Lower leg skin (tissue), 4 donors: ENCODE results near the gene SEC61A1. TPM values are rescaled to one million over a fixed set of nuclear protein-coding genes. Genes with fewer than 3 reads are reported as not detected.

Experiments
- DNase-seq, 2 donors: peaks; one replicate each; pipeline ENCODE4 v3.0.0-alpha.2; 2019; ENCODE audit warnings: low spot score in 2 of 2
- H3K4me3 ChIP-seq: fragments of 200-600 bp; sonication (generic); 2 replicates; pipeline ENCODE4 v1.5.1; 2017; ENCODE audit warnings: mild to moderate bottlenecking, low read depth; ENCODE audit not compliant: poor library complexity, severe bottlenecking
- POLR2A ChIP-seq, 2 donors: fragments of 450-650 bp; IDR thresholded peaks; one replicate each; pipeline ENCODE4 v1.6.1; 2016 to 2017; ENCODE audit warnings: antibody characterized with exemption in 2 of 2, mild to moderate bottlenecking in 1 of 2, moderate library complexity in 1 of 2
- WGBS, 2 donors: methylation state at CpG; one replicate each; pipeline ENCODE4 v1.1.5; 2018; 5-methylcytosine and 5-hydroxymethylcytosine counted together
- intact Hi-C: fragments of 100-400 bp; cut with DNase I; formaldehyde crosslinking; loops from one replicate; pipeline ENCODE4 v1.15.0; 2023; ENCODE audit warnings: low total_unique reads
- total RNA-seq, 4 donors: library from RNA; depleted of rRNA; stranded (reverse); fragments of >200 nt; gene quantifications; one replicate each; pipeline ENCODE4 v1.1.0, GENCODE V29; 2016
- TF ChIP-seq, protein P1 (sequence below), 3 donors: fragments of 450-650 bp; IDR thresholded peaks; one replicate each; pipeline ENCODE4 v1.5.1; 2016; ENCODE audit warnings: antibody characterized with exemption in 3 of 3, mild to moderate bottlenecking in 3 of 3, moderate library complexity in 2 of 3

The SEC61A1 gene
- total RNA-seq, 4 donors from 2014 or later, result 53.3 to 120 (median 88.9) TPM

DNA sequence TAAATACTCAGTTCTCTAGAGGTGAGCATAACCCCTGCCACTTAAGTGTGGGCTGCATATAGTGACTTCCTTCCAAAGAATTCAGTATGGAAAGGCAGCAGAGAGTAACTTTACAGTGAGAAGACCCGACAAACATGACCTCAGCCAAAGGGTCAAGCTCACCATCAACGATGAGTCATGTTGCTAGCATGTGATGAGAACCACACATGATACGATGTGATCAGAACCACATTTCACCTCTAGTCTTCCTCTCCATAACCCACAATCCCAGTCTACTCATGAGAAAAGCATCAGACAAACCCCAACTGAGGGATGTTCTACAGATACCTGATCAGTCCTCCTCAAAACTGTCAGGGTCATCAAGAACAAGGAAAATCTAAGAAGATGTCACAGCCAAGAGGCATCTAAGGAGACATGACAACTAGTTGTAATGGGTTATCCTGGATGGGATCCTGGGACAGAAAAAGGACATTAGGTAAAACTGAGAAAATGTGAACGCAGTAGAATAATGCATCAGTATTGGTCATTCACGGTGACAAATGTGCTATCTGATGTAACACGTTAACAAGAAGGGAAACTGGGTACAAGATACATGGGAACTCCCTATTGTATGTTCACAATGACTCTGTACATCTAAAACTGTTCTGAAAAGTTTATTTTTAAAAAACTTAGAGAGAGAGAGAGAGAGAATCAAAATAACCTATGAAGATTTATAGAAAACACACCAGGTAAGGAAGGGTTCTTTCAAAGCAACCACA lies 28.3 kb downstream of the SEC61A1 start:
- no peak overlapping the region for H3K4me3 ChIP-seq
- WGBS, 2 donors, result 72 to 77% methylated on average over 6 of the region's 6 CpGs
- no peak for DNase-seq
- TF ChIP-seq, protein P1, sequence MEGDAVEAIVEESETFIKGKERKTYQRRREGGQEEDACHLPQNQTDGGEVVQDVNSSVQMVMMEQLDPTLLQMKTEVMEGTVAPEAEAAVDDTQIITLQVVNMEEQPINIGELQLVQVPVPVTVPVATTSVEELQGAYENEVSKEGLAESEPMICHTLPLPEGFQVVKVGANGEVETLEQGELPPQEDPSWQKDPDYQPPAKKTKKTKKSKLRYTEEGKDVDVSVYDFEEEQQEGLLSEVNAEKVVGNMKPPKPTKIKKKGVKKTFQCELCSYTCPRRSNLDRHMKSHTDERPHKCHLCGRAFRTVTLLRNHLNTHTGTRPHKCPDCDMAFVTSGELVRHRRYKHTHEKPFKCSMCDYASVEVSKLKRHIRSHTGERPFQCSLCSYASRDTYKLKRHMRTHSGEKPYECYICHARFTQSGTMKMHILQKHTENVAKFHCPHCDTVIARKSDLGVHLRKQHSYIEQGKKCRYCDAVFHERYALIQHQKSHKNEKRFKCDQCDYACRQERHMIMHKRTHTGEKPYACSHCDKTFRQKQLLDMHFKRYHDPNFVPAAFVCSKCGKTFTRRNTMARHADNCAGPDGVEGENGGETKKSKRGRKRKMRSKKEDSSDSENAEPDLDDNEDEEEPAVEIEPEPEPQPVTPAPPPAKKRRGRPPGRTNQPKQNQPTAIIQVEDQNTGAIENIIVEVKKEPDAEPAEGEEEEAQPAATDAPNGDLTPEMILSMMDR (IDR thresholded peaks at IDR 0.05), result no peak
- TF ChIP-seq POLR2A (IDR thresholded peaks at IDR 0.05), result no peak
- intact Hi-C loops, result loop anchor here (10.0 kb wide), 1 partner anchor 524 kb away; no protein-coding TSS in a partner anchor

DNA sequence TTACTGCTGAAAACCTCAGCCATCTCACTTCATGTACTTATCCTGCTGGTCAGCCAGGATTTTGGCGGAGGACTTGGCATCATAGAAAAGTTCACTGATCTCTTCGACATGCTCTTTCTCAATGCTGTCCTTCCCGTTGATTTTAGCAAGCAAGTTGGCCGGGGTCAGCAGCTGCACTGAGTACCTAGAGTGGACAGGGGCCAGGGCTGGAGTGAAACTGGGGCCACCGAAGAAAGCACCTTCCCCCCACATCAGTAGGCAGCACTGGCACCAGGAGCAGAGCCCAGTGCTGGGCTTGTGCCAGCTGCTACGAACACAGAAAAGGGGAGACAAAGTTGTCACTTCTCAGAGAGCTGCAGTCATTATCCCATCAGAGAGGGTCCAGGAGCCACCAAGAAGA lies 29.0 kb downstream of the SEC61A1 start:
- DNase-seq, result no peak
- 87 to 90% methylated on average over 6 of the region's 6 CpGs for WGBS, 2 donors
- intact Hi-C loops, result loop anchor here (10.0 kb wide), 1 partner anchor 524 kb away; no protein-coding TSS in a partner anchor
- no peak overlapping the region for H3K4me3 ChIP-seq
- no peak for TF ChIP-seq POLR2A (IDR thresholded peaks at IDR 0.05)

DNA sequence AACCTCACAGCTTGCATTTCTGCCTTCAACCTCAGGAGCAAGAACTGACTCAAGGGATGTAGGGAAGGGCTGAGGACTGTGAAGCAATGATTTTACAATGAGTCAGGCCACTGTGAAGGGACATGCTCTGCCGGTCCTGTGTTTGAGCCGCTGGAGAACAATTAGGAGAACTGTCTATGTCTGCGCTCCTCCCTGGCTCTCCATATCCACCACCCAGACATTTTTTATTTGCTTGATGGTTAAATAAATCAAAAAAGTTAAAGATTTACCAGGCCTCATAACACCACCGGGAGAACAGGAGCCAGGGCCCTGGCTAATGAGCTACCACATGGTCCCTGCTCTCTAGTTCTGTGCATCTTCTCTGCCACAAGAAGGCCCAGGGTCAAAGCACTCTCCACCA lies 29.6 kb downstream of the SEC61A1 start:
- intact Hi-C loops, result loop anchor here (10.0 kb wide), 1 partner anchor 523 kb away; no protein-coding TSS in a partner anchor
- 91 to 100% methylated on average over 4 of the region's 4 CpGs for WGBS, 2 donors
- H3K4me3 ChIP-seq, result no peak overlapping the region
- TF ChIP-seq, protein P1 (IDR thresholded peaks at IDR 0.05), result no peak
- no peak for TF ChIP-seq POLR2A (IDR thresholded peaks at IDR 0.05)
- DNase-seq, result no peak

DNA sequence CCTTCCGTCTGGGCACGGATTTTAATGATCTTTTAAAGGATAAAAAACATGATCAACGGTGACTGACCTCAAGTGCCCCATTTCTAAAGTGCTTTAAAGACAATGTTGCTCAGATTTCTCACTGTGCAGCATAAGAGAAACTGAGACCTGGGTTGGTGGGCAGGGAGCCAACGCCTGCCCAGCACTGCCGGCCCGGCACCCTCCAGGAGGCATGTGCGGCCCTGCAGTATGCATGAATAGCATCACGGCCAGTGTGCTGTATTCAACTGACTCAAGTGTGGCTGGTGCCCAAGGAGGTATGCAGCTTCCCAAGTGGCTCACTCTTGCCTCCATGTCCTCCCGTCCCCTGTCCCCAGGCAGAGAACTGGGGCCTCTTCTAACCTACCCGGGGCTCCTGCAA lies 30.3 kb downstream of the SEC61A1 start:
- 91 to 94% methylated on average over 10 of the region's 10 CpGs for WGBS, 2 donors
- intact Hi-C loops, result loop anchor here (10.0 kb wide), 1 partner anchor 522 kb away; no protein-coding TSS in a partner anchor
- DNase-seq, result no peak
- TF ChIP-seq, protein P1 (IDR thresholded peaks at IDR 0.05), result no peak
- no peak for TF ChIP-seq POLR2A (IDR thresholded peaks at IDR 0.05)
- H3K4me3 ChIP-seq, result no peak overlapping the region

DNA sequence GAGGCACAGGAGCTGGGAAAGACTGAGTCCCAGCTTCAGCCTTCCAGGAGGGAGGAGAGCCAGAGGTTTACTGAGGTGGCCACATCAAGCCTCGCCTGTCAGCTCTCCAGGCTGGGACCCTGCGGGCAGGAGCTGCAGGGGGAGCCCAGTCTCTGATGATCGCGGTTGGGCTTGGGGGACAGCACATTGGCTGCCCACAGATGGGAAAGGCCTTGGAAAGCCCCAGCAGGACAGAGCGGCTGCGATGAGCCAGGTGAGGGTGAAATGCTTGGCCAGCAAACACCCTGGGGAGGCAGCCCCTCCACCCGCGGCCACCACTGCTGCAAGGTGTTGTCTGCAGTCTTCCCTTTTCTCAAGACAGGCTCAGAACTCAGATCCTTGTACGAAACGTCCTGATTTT lies 31.2 kb downstream of the SEC61A1 start:
- intact Hi-C loops, result loop anchor here (10.0 kb wide), 1 partner anchor 521 kb away; no protein-coding TSS in a partner anchor
- WGBS, 2 donors, result 87 to 92% methylated on average over 10 of the region's 10 CpGs
- TF ChIP-seq POLR2A (IDR thresholded peaks at IDR 0.05), result no peak
- TF ChIP-seq, protein P1 (IDR thresholded peaks at IDR 0.05), result no peak
- no peak overlapping the region for H3K4me3 ChIP-seq
- no peak for DNase-seq

DNA sequence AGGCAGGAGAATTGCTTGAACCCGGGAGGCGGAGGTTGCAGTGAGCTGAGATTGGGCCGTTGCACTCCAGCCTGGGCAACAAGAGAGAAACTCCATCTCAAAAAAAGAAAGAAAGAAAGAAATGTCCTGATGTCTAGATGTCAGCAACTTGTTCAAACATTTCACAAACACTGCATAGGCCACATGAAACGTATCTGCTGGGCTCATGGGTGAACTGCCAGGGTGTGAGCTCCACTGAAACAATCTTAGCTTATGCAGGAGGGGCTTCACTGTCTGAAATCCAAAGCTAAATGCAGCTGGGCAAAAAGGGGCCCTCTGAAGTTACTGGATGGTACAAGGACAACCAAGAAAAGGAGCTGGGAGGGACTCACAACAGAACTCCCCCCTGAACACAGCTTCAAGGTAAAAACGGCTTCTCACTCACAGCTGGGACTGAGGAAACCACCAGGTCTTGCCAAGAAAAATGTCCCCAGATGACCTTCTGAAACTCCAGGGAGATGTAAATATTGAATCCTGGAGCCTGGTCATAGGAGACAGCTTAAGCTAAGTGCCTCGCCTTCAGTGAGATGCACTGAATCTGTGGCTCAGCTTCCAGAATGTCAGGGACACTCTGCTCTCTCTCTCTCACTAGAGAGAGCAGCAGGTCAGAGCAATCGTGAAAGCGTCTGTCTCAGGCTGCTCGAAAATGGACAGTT lies 31.9 kb downstream of the SEC61A1 start:
- 72 to 76% methylated on average over 9 of the region's 9 CpGs for WGBS, 2 donors
- no peak for DNase-seq
- H3K4me3 ChIP-seq, result no peak overlapping the region
- intact Hi-C loops, result loop anchor here (10.0 kb wide), 1 partner anchor 521 kb away; no protein-coding TSS in a partner anchor
- TF ChIP-seq, protein P1 (IDR thresholded peaks at IDR 0.05), result no peak
- no peak for TF ChIP-seq POLR2A (IDR thresholded peaks at IDR 0.05)
